Ramos (cell line): ENCODE results near the gene NAALADL2.

Source experiments
- in situ Hi-C: fragments of 300-500 bp; cut with MboI; formaldehyde crosslinking; loops from one replicate; pipeline ENCODE4 v1.14.3; 2022; ENCODE audit warnings: low sequenced_read_pairs; ENCODE audit not compliant: unreplicated experiment

NAALADL2 gene

GRCh38 chr3:175187586-175187985 is 328.5 kb downstream of the NAALADL2 start:
- in situ Hi-C loops = no loop called here

GRCh38 chr3:175192536-175192935 is 333.4 kb downstream of the NAALADL2 start:
- in situ Hi-C loops = no loop called here

- in situ Hi-C loops = no loop called here
Measured at GRCh38 chr3:175193815-175194518, 334.8 kb downstream of the NAALADL2 start.

- in situ Hi-C loops = no loop called here
Measured at GRCh38 chr3:175198991-175199783, 340.1 kb downstream of the NAALADL2 start.

GRCh38 chr3:175199961-175200360 is 340.8 kb downstream of the NAALADL2 start:
- in situ Hi-C loops = no loop called here

GRCh38 chr3:175200391-175201095 is 341.4 kb downstream of the NAALADL2 start:
- in situ Hi-C loops = no loop called here

- in situ Hi-C loops = no loop called here
Measured at GRCh38 chr3:175207361-175207760, 348.2 kb downstream of the NAALADL2 start.

- in situ Hi-C loops = no loop called here
Measured at GRCh38 chr3:175208326-175208725, 349.2 kb downstream of the NAALADL2 start.

- in situ Hi-C loops = no loop called here
Measured at GRCh38 chr3:175211466-175211865, 352.3 kb downstream of the NAALADL2 start.

GRCh38 chr3:175212896-175213295 is 353.8 kb downstream of the NAALADL2 start:
- in situ Hi-C loops = no loop called here

GRCh38 chr3:175214216-175214615 is 355.1 kb downstream of the NAALADL2 start:
- in situ Hi-C loops = no loop called here

GRCh38 chr3:175215833-175216232 is 356.7 kb downstream of the NAALADL2 start:
- in situ Hi-C loops = no loop called here

GRCh38 chr3:175222356-175222755 is 363.2 kb downstream of the NAALADL2 start:
- in situ Hi-C loops = no loop called here

GRCh38 chr3:175224051-175224450 is 364.9 kb downstream of the NAALADL2 start:
- in situ Hi-C loops = no loop called here

GRCh38 chr3:175226444-175226843 is 367.3 kb downstream of the NAALADL2 start:
- in situ Hi-C loops = no loop called here

- in situ Hi-C loops = no loop called here
Measured at GRCh38 chr3:175227126-175227525, 368.0 kb downstream of the NAALADL2 start.

- in situ Hi-C loops = no loop called here
Measured at GRCh38 chr3:175233957-175234940, 375.1 kb downstream of the NAALADL2 start.

GRCh38 chr3:175238801-175239200 is 379.7 kb downstream of the NAALADL2 start:
- in situ Hi-C loops = no loop called here

GRCh38 chr3:175240921-175241320 is 381.8 kb downstream of the NAALADL2 start:
- in situ Hi-C loops = no loop called here

GRCh38 chr3:175242243-175242642 is 383.1 kb downstream of the NAALADL2 start:
- in situ Hi-C loops = no loop called here
